Hematopoietic multipotent progenitor cell treated with erythropoietin and hydrocortisone succinate and interleukin-3 and kit ligand, for 15 days (in vitro differentiated cells): ENCODE results near the gene RILPL2.
"Not testable (repeated sequence)": the region's sequence is repeated elsewhere in the genome, so short reads cannot be mapped to it uniquely, and the experiment has no call there.

Source experiments
- DNase-seq: peaks from one replicate; pipeline ENCODE4 v3.0.0-alpha.2; 2015; ENCODE audit warnings: low spot score

Gene RILPL2

GRCh38 chr12:123449856-123450255 is 13.4 kb upstream of the RILPL2 start:
- no peak for DNase-seq

GRCh38 chr12:123449249-123449733 is 12.8 kb upstream of the RILPL2 start:
- no peak for DNase-seq

- DNase-seq, result no peak
These were observed 9.8 kb upstream of the RILPL2 start for GRCh38 chr12:123446333-123446713.

- DNase-seq, result no peak
These were observed 9.2 kb upstream of the RILPL2 start for GRCh38 chr12:123445388-123446332.

- no peak for DNase-seq
These were observed 7.9 kb upstream of the RILPL2 start for GRCh38 chr12:123444092-123445026.

- DNase-seq, result no peak
These were observed 6.3 kb upstream of the RILPL2 start for GRCh38 chr12:123442774-123443173.

- DNase-seq, result no peak
These were observed 5.2 kb upstream of the RILPL2 start for GRCh38 chr12:123441523-123442164.

GRCh38 chr12:123435636-123436016 is 858 bp downstream of the RILPL2 start:
- DNase-seq, result no peak

- no peak for DNase-seq
These were observed 2.9 kb downstream of the RILPL2 start for GRCh38 chr12:123433615-123434014.

GRCh38 chr12:123431951-123432817 is 4.3 kb downstream of the RILPL2 start:
- peak; percentile 27 for DNase-seq

- DNase-seq, result not testable (repeated sequence)
These were observed 7.4 kb downstream of the RILPL2 start for GRCh38 chr12:123429101-123429500.

GRCh38 chr12:123428591-123428990 is 7.9 kb downstream of the RILPL2 start:
- no peak for DNase-seq

- no peak for DNase-seq
These were observed 9.3 kb downstream of the RILPL2 start for GRCh38 chr12:123427036-123427769.

- no peak for DNase-seq
These were observed 15.2 kb downstream of the RILPL2 start for GRCh38 chr12:123421314-123421713.

- DNase-seq, result no peak
These were observed 26.5 kb downstream of the RILPL2 start for GRCh38 chr12:123410041-123410412.

GRCh38 chr12:123409284-123410040 is 27.0 kb downstream of the RILPL2 start:
- DNase-seq, result not testable (repeated sequence)

- not testable (repeated sequence) for DNase-seq
These were observed 27.9 kb downstream of the RILPL2 start for GRCh38 chr12:123408619-123409018.

- DNase-seq, result not testable (repeated sequence)
These were observed 28.6 kb downstream of the RILPL2 start for GRCh38 chr12:123407934-123408333.

- DNase-seq, result not testable (repeated sequence)
These were observed 29.2 kb downstream of the RILPL2 start for GRCh38 chr12:123407269-123407668.

GRCh38 chr12:123404581-123404980 is 31.9 kb downstream of the RILPL2 start:
- no peak for DNase-seq
